Thyroid gland (tissue), 4 donors: ENCODE data around the gene ULK2. TPM values are rescaled to one million over a fixed set of nuclear protein-coding genes. Genes with fewer than 3 reads are reported as not detected.

Source experiments
- DNase-seq, 2 donors: peaks; one replicate each; pipeline ENCODE4 v3.0.0-alpha.2; 2019
- H3K27ac ChIP-seq, 3 donors: fragments of 200-600 bp; sonication (generic); 1 replicate in 2 of 3; 2 replicates in 1 of 3; pipeline ENCODE4 v1.5.1; 2016 to 2019; ENCODE audit warnings: mild to moderate bottlenecking in 1 of 3, moderate library complexity in 1 of 3
- H3K27me3 ChIP-seq: fragments of 200-600 bp; sonication (generic); one replicate; pipeline ENCODE4 v1.5.1; 2019
- H3K36me3 ChIP-seq, 2 donors: fragments of 200-600 bp; sonication (generic); one replicate each; pipeline ENCODE4 v1.5.1; 2016 to 2019
- H3K4me1 ChIP-seq, 2 donors: fragments of 200-600 bp; sonication (generic); one replicate each; pipeline ENCODE4 v1.5.1; 2017 to 2019
- H3K4me3 ChIP-seq, 3 donors: fragments of 200-600 bp; sonication (generic); replicated peaks in 1 of 3; 1 replicate in 2 of 3; 2 replicates in 1 of 3; pipeline ENCODE4 v1.5.1; 2016; ENCODE audit warnings: mild to moderate bottlenecking in 1 of 3
- H3K9me3 ChIP-seq: fragments of 200-600 bp; sonication (generic); one replicate; pipeline ENCODE4 v1.5.1; 2017
- POLR2A ChIP-seq, 2 donors: fragments of 450-650 bp; IDR thresholded peaks; one replicate each; pipeline ENCODE4 v1.6.1; 2017; ENCODE audit warnings: antibody characterized with exemption in 2 of 2, mild to moderate bottlenecking in 2 of 2, moderate library complexity in 1 of 2
- WGBS, 2 donors: methylation state at CpG; one replicate each; pipeline ENCODE4 v1.1.5; 2017; 5-methylcytosine and 5-hydroxymethylcytosine counted together
- intact Hi-C: fragments of 100-400 bp; cut with DNase I; formaldehyde crosslinking; loops from one replicate; pipeline ENCODE4 v1.15.1; 2023
- total RNA-seq, 4 donors: library from RNA; depleted of rRNA; stranded (reverse); fragments of >200 nt; gene quantifications; one replicate each; pipeline ENCODE4 v1.2.3, GENCODE V29; 2016
- TF ChIP-seq, protein P1 (sequence below), 6 experiments: fragments of 200-600 bp in 3 of 6; fragments of 450-650 bp in 3 of 6; sonication (generic) in 3 of 6; IDR thresholded peaks; one replicate each; pipeline ENCODE4 v1.5.1; 2016 to 2019; ENCODE audit warnings: antibody characterized with exemption in 6 of 6, mild to moderate bottlenecking in 2 of 6, inconsistent platforms in 1 of 6, moderate library complexity in 1 of 6

The ULK2 gene
- total RNA-seq, 4 donors from 2014 or later = 15.8 to 22.6 (median 16.8) TPM

DNA sequence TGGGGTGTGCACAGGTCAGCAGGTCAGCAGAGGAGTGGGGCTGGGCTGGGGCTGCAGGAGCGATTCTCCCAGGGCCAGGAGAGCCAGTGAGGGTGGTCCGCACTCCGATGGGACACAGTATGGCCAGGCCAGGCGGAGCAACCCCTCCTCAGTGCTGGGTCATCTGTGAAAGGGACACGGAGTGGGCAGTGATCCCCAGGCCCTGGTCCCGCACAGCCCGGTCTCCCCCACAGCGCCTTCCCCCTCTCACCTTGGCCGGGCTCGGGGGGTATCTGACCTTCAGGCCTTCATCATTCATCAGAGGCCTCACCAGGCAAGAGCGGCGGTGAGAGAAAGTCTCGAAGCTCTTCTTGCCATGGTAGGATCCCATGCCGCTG is 129.7 kb downstream of the ULK2 start:
- 90 to 99% methylated on average over 4 to 12 of the region's 14 CpGs for WGBS, 2 donors
- H3K4me3 ChIP-seq = no peak overlapping the region
- H3K36me3 ChIP-seq = no peaks in the 10 kb centered on the region
- H3K27me3 ChIP-seq = no peaks in the 10 kb centered on the region
- TF ChIP-seq, protein P1, sequence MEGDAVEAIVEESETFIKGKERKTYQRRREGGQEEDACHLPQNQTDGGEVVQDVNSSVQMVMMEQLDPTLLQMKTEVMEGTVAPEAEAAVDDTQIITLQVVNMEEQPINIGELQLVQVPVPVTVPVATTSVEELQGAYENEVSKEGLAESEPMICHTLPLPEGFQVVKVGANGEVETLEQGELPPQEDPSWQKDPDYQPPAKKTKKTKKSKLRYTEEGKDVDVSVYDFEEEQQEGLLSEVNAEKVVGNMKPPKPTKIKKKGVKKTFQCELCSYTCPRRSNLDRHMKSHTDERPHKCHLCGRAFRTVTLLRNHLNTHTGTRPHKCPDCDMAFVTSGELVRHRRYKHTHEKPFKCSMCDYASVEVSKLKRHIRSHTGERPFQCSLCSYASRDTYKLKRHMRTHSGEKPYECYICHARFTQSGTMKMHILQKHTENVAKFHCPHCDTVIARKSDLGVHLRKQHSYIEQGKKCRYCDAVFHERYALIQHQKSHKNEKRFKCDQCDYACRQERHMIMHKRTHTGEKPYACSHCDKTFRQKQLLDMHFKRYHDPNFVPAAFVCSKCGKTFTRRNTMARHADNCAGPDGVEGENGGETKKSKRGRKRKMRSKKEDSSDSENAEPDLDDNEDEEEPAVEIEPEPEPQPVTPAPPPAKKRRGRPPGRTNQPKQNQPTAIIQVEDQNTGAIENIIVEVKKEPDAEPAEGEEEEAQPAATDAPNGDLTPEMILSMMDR (IDR thresholded peaks at IDR 0.05) = no peak
- TF ChIP-seq POLR2A (IDR thresholded peaks at IDR 0.05) = no peak
- intact Hi-C loops = no loop called here
- H3K9me3 ChIP-seq = no peaks in the 10 kb centered on the region
- H3K4me1 ChIP-seq = no peaks in the 10 kb centered on the region
- DNase-seq = no peak
- no peak overlapping the region for H3K27ac ChIP-seq

DNA sequence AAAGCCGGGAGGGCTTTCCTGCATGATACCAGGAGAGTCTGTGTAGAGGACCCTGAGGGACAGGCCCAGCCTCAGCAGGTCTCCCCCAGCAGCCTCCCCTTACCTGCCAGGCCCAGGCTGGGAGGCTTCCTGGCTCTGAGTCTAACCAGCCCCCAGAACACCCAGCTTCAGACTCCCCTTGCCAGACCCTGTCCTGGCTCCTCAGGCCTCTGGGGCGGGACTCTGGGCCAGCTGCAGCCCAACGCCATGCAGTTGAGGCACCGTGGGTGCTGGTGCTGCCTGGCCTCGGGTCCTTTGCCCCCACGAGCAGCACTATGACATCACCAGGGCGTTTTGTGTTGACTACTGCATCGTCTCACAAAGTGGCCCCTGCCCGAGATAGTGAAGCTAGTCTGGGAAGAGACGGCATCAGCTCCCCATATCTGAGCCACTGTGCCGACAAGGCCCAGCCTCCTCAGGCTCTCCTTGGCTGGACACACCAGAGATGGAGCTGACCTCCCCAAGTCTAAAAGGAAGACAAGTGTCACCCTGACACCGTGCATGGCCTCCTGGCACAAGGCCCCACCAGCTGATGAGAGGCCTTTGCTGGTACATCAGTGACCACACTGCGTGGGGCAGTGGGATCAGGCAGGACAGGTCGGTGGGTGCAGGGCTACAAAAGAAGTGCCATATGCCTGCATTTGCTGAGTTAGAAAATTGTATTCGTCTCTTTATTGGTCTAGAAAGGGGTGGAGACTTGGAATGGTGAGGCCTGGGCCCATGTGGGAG is 130.2 kb downstream of the ULK2 start:
- DNase-seq = no peak
- H3K27ac ChIP-seq = no peak overlapping the region
- no peaks in the 10 kb centered on the region for H3K4me1 ChIP-seq
- no peak overlapping the region for H3K4me3 ChIP-seq
- no peaks in the 10 kb centered on the region for H3K36me3 ChIP-seq
- H3K27me3 ChIP-seq = no peaks in the 10 kb centered on the region
- TF ChIP-seq, protein P1 (IDR thresholded peaks at IDR 0.05) = no peak
- TF ChIP-seq POLR2A (IDR thresholded peaks at IDR 0.05) = no peak
- intact Hi-C loops = no loop called here
- no peaks in the 10 kb centered on the region for H3K9me3 ChIP-seq
- 82 to 88% methylated on average over 6 to 15 of the region's 15 CpGs for WGBS, 2 donors

DNA sequence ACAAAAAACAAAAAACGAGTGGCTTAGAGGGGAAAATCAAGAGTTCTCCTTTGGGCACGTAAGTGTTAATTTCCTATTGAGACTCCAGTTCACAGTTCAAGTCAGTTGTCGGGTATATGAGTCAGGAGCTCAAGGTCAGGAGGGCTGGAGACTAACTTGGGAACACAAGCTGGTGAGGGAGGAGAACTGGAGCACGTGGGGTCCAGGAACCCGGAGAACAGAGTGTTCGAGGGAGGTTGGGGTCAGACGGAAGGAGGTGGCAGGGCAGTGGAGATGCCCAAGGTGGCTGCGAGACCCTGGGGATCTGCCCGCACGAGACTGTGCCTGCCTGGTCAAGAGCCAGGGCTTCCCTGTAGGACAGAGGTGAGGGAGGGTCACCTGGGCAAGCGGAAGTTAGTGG is 131.7 kb downstream of the ULK2 start:
- H3K36me3 ChIP-seq = no peaks in the 10 kb centered on the region
- no peak for DNase-seq
- H3K27me3 ChIP-seq = no peaks in the 10 kb centered on the region
- TF ChIP-seq, protein P1 (IDR thresholded peaks at IDR 0.05) = no peak
- no peak for TF ChIP-seq POLR2A (IDR thresholded peaks at IDR 0.05)
- no peak overlapping the region for H3K27ac ChIP-seq
- intact Hi-C loops = no loop called here
- no peaks in the 10 kb centered on the region for H3K9me3 ChIP-seq
- no peak overlapping the region for H3K4me3 ChIP-seq
- peaks cover 0 to 6% of the 10 kb centered on the region in 2 donors for H3K4me1 ChIP-seq
- WGBS, 2 donors = 75 to 79% methylated on average over 11 of the region's 11 CpGs

DNA sequence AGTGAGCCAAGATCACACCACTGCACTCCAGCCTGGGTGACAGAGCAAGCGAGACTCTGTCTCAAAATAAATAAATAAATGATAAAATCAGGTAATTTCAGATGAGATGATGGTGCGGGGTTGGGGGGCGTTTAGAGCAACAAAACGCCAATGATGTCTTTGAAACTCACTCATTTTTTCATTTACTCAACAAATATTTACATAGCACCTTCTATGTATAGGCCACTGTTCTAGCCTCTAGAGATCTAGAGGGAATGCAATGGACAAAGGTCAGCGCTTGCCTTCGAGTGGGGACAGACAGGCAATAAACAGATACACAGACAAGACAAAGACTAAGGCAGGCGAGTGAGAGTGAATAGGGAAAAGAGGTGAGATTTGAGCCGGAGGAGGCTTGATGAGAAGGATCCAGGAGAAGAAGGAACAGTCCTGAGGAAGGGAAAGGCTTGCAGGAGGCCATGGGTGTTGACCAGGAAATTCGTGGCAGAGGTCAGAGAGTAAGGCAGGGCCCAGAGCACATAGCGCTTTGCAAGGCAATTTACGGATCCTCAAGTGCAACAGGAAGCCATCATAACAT is 133.7 kb downstream of the ULK2 start:
- no peak overlapping the region for H3K4me3 ChIP-seq
- intact Hi-C loops = no loop called here

More for the DNA sequence above, 133.7 kb downstream of the ULK2 start:
- Histone ChIP-seq H3K4me1 (peaks cover 0 to 20% of the 10 kb centered on the region in 2 donors), H3K27me3 (no peaks in the 10 kb centered on the region), H3K9me3 (no peaks in the 10 kb centered on the region), H3K27ac (no peak overlapping the region), H3K36me3 (no peaks in the 10 kb centered on the region)
- WGBS, 2 donors = 79 to 81% methylated on average over 11 of the region's 11 CpGs
- TF ChIP-seq, protein P1 (IDR thresholded peaks at IDR 0.05) = no peak
- no peak for TF ChIP-seq POLR2A (IDR thresholded peaks at IDR 0.05)
- DNase-seq = no peak
